ENCODE data around the gene SRL. TPM values are rescaled to one million over a fixed set of nuclear protein-coding genes. Genes with fewer than 3 reads are reported as not detected.

Gene SRL
- total and polyA plus RNA-seq, 10 donors, result 0.57 to 5.8 (median 3.1) TPM

DNA sequence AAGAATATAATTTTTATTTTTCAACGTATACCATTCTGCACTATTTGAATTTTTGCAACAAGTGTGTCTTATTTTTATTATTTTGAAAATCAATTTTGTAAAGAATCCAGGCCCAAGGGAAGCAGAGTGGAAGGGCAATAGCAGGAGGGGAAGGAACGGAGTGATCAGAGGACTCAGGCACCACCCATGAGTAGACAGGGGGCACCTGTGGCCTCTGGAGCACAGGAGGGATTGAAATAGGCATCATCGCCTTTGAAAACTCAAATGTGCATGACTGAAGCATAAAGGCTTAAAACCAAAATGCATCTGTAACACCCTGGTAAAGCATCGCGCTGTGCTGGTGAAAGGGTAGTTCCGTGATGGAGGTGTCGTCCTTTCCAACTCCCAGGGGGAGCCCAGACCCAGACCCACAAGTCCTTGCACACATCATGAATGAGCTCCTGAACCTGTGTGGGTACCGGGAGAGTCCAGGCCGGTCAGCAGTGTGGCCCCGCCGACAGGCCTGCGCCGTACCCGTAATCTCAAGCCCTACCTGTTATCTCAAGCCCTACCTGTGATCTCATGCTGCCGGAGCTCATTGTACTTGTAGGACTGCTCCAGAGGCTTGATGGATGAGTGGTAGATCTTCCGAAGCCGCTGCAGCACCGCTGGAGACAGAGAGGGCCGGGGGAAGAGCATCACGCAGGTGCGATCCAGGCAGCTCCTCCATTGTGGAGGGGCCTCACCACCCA lies 39.1 kb downstream of the SRL start:
- WGBS, 5 donors, result 85 to 94% (median 90%) methylated on average over 21 of the region's 21 CpGs

GRCh38 chr16:4200781-4201137 lies 41.1 kb downstream of the SRL start:
- 67 to 91% (median 88%) methylated on average over 1 of the region's 1 CpG for WGBS, 5 donors
- Histone ChIP-seq H3K27me3 (replicated peaks in 1 of 7) (no peaks in the 10 kb centered on the region), H3K9me3 (no peaks in the 10 kb centered on the region), H3K27ac (no peak overlapping the region), H3K36me3 (no peaks in the 10 kb centered on the region), H3K4me1 (peaks cover 0 to 9% (median 6%) of the 10 kb centered on the region in 6 donors), H3K4me3 (no peak overlapping the region)
- no peak for DNase-seq
- intact Hi-C loops (cut with DNase I; ENCODE audit: low total_unique reads), result no loop called here
- TF ChIP-seq POLR2A (IDR thresholded peaks at IDR 0.05) (no peak), POLR2AphosphoS5 (IDR thresholded peaks at IDR 0.05) (no peak)
- TF ChIP-seq, protein P1, sequence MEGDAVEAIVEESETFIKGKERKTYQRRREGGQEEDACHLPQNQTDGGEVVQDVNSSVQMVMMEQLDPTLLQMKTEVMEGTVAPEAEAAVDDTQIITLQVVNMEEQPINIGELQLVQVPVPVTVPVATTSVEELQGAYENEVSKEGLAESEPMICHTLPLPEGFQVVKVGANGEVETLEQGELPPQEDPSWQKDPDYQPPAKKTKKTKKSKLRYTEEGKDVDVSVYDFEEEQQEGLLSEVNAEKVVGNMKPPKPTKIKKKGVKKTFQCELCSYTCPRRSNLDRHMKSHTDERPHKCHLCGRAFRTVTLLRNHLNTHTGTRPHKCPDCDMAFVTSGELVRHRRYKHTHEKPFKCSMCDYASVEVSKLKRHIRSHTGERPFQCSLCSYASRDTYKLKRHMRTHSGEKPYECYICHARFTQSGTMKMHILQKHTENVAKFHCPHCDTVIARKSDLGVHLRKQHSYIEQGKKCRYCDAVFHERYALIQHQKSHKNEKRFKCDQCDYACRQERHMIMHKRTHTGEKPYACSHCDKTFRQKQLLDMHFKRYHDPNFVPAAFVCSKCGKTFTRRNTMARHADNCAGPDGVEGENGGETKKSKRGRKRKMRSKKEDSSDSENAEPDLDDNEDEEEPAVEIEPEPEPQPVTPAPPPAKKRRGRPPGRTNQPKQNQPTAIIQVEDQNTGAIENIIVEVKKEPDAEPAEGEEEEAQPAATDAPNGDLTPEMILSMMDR (IDR thresholded peaks at IDR 0.05 in 8 of 11, conservative IDR thresholded peaks at IDR 0.05 in 3 of 11), result no peak

More for the DNA sequence above, 39.1 kb downstream of the SRL start:
- TF ChIP-seq POLR2AphosphoS5 (IDR thresholded peaks at IDR 0.05), result no peak
- no peak for TF ChIP-seq POLR2A (IDR thresholded peaks at IDR 0.05)
- TF ChIP-seq, protein P1 (IDR thresholded peaks at IDR 0.05 in 8 of 11, conservative IDR thresholded peaks at IDR 0.05 in 3 of 11), result no peak
- intact Hi-C loops (cut with DNase I; ENCODE audit: low total_unique reads), result no loop called here
- H3K4me3 ChIP-seq, result no peak overlapping the region
- no peak for DNase-seq
- peaks cover 0 to 7% (median 0%) of the 10 kb centered on the region in 7 donors for H3K27me3 ChIP-seq (replicated peaks in 1 of 7)
- no peaks in the 10 kb centered on the region for H3K36me3 ChIP-seq
- no peaks in the 10 kb centered on the region for H3K9me3 ChIP-seq
- H3K27ac ChIP-seq, result no peak overlapping the region
- peaks cover 0 to 26% (median 18%) of the 10 kb centered on the region in 6 donors for H3K4me1 ChIP-seq

GRCh38 chr16:4200000-4200780 lies 41.7 kb downstream of the SRL start:
- TF ChIP-seq, protein P1 (IDR thresholded peaks at IDR 0.05 in 8 of 11, conservative IDR thresholded peaks at IDR 0.05 in 3 of 11), result peak in 10 of 11 experiments; percentile 25 to 68 (median 60)
- TF ChIP-seq POLR2A (IDR thresholded peaks at IDR 0.05), result no peak
- peak in 2 of 3 donors; percentile 14 to 26 for TF ChIP-seq POLR2AphosphoS5 (IDR thresholded peaks at IDR 0.05)
- Histone ChIP-seq H3K4me3 (no peak overlapping the region), H3K27me3 (replicated peaks in 1 of 7) (no peaks in the 10 kb centered on the region), H3K9me3 (no peaks in the 10 kb centered on the region), H3K36me3 (no peaks in the 10 kb centered on the region), H3K4me1 (peaks cover 0 to 9% (median 6%) of the 10 kb centered on the region in 6 donors), H3K27ac (no peak overlapping the region)
- DNase-seq, result no peak
- 35 to 39% (median 37%) methylated on average over 15 of the region's 15 CpGs for WGBS, 5 donors
- intact Hi-C loops (cut with DNase I; ENCODE audit: low total_unique reads), result loop anchor here (10.0 kb wide), 1 partner anchor 55 kb away; no protein-coding TSS in a partner anchor

DNA sequence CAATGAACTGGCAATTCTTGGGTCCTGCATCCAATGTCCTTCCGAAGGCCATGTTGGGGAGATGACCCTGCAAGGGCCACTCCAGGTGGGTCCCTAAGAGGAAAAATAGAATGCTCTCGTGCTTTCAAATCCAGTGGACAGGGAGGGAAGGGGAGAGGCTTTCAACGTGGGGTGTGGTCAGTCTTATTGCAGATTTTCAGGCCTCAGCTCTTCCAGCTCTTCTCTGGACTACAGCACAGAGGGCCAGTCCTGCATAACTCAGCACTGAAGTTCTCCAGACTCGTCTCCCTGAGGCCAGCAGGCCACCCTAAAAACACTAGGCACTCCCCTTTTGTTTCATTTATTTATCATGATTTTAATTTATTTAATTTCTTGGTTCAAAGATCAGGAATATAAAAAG lies 43.1 kb downstream of the SRL start:
- Histone ChIP-seq H3K4me1 (peaks cover 0 to 15% (median 9%) of the 10 kb centered on the region in 6 donors), H3K27ac (no peak overlapping the region), H3K9me3 (no peaks in the 10 kb centered on the region), H3K27me3 (replicated peaks in 1 of 7) (no peaks in the 10 kb centered on the region), H3K36me3 (no peaks in the 10 kb centered on the region), H3K4me3 (no peak overlapping the region)
- intact Hi-C loops (cut with DNase I; ENCODE audit: low total_unique reads), result loop anchor here (10.0 kb wide), 1 partner anchor 56 kb away; no protein-coding TSS in a partner anchor
- no peak for TF ChIP-seq POLR2A (IDR thresholded peaks at IDR 0.05)
- TF ChIP-seq POLR2AphosphoS5 (IDR thresholded peaks at IDR 0.05), result no peak
- TF ChIP-seq, protein P1 (IDR thresholded peaks at IDR 0.05 in 8 of 11, conservative IDR thresholded peaks at IDR 0.05 in 3 of 11), result no peak
- no peak for DNase-seq
- WGBS, 5 donors, result 68 to 79% (median 70%) methylated on average over 4 of the region's 4 CpGs
